ENCODE data around the gene EFNA1. TPM values are rescaled to one million over a fixed set of nuclear protein-coding genes. Genes with fewer than 3 reads are reported as not detected.
A peak's percentile ranks its signal among the peaks of the same experiment; 100 is the strongest.
"Not testable (repeated sequence)": the region's sequence is repeated elsewhere in the genome, so short reads cannot be mapped to it uniquely, and the experiment has no call there.

EFNA1 gene
- total and polyA plus RNA-seq, 2 experiments from 2014 or later: 3.2 to 5.1 TPM

GRCh38 chr1:155141749-155142148, 14.1 kb downstream of the EFNA1 start:
- Histone ChIP-seq H3K4me1 (ENCODE audit: insufficient read depth) (peaks cover 9% of the 10 kb centered on the region), H3K27ac (ENCODE audit: low read depth) (no peak overlapping the region), H3K4me2 (no peak overlapping the region), H3K36me3 (ENCODE audit: insufficient read depth) (no peaks in the 10 kb centered on the region), H3K79me2 (replicated peaks; ENCODE audit: insufficient read depth) (peaks cover 22% of the 10 kb centered on the region), H3K4me3 (no peak overlapping the region), H3K9me2 (ENCODE audit: insufficient read depth) (no peaks in the 10 kb centered on the region), H3K27me3 (ENCODE audit: insufficient read depth) (peaks cover 5% of the 10 kb centered on the region), H3F3A (replicated peaks; ENCODE audit: low read depth) (peaks cover 18% of the 10 kb centered on the region; the same call in 1 of the 2 replicates), H2AFZ (no peak overlapping the region), H4K20me1 (replicated peaks; ENCODE audit: insufficient read depth) (peaks cover 13% of the 10 kb centered on the region)
- ATAC-seq (no peak), DNase-seq (ENCODE audit: low spot score) (no peak)
- TF ChIP-seq ZNF114 (CRISPR knock-in tag; IDR thresholded peaks at IDR 0.05) (no peak), ZNF462 (CRISPR knock-in tag; IDR thresholded peaks at IDR 0.05) (no peak), CTCF (conservative IDR thresholded peaks at IDR 0.05; ENCODE audit: low read depth in 2 of 2) (no peak)
- Mint-ChIP-seq H3K27ac (no peak overlapping the region), H3K9me3 (no peaks in the 10 kb centered on the region), H3K4me1 (peaks cover 6% of the 10 kb centered on the region; the same call in 2 of the 3 replicates), H3K36me3 (ENCODE audit: low read depth) (peaks cover 13% of the 10 kb centered on the region), H3K4me3 (no peak overlapping the region), H3K27me3 (ENCODE audit: insufficient read depth, low read depth, poor library complexity) (peaks cover 8% of the 10 kb centered on the region)

GRCh38 chr1:155145491-155145890, 17.8 kb downstream of the EFNA1 start:
- H3K79me2 ChIP-seq (replicated peaks; ENCODE audit: insufficient read depth): no peaks in the 10 kb centered on the region
- no peaks in the 10 kb centered on the region for H4K20me1 ChIP-seq (replicated peaks; ENCODE audit: insufficient read depth)
- H3K27ac ChIP-seq (ENCODE audit: low read depth): no peak overlapping the region
- Mint-ChIP-seq H3K27me3 (ENCODE audit: insufficient read depth, low read depth, poor library complexity) (peaks cover 5% of the 10 kb centered on the region), H3K4me1 (no peaks in the 10 kb centered on the region; the same call in 2 of the 3 replicates), H3K4me3 (no peak overlapping the region), H3K9me3 (no peaks in the 10 kb centered on the region), H3K27ac (no peak overlapping the region), H3K36me3 (ENCODE audit: low read depth) (no peaks in the 10 kb centered on the region)
- no peak overlapping the region for H3K4me2 ChIP-seq
- ATAC-seq (no peak), DNase-seq (ENCODE audit: low spot score) (peak; percentile 25)
- no peaks in the 10 kb centered on the region for H3K9me2 ChIP-seq (ENCODE audit: insufficient read depth)
- H3K4me3 ChIP-seq: no peak overlapping the region
- no peak for TF ChIP-seq ZNF331 (CRISPR knock-in tag; IDR thresholded peaks at IDR 0.05; ENCODE audit: low read depth)
- no peak for TF ChIP-seq ZNF114 (CRISPR knock-in tag; IDR thresholded peaks at IDR 0.05)
- TF ChIP-seq CTCF (conservative IDR thresholded peaks at IDR 0.05; ENCODE audit: low read depth in 2 of 2): peak; percentile 38 to 45; a peak in 3 of 4 replicates
- TF ChIP-seq CREB1 (CRISPR knock-in tag; IDR thresholded peaks at IDR 0.05; ENCODE audit: low read depth): no peak
- H3K36me3 ChIP-seq (ENCODE audit: insufficient read depth): no peaks in the 10 kb centered on the region
- no peaks in the 10 kb centered on the region for H3K4me1 ChIP-seq (ENCODE audit: insufficient read depth)
- H3F3A ChIP-seq (replicated peaks; ENCODE audit: low read depth): 0 out of 2 replicates have a peak, but pooled peaks cover 3% of the 10 kb centered on the region
- H2AFZ ChIP-seq: no peak overlapping the region
- H3K27me3 ChIP-seq (ENCODE audit: insufficient read depth): peaks cover 5% of the 10 kb centered on the region

- not testable (repeated sequence) for H3K36me3 Mint-ChIP-seq (ENCODE audit: low read depth); H3K27ac Mint-ChIP-seq; H3K4me1 ChIP-seq (ENCODE audit: insufficient read depth); H3K27me3 ChIP-seq (ENCODE audit: insufficient read depth); H3K9me2 ChIP-seq (ENCODE audit: insufficient read depth); H2AFZ ChIP-seq; H4K20me1 ChIP-seq (replicated peaks; ENCODE audit: insufficient read depth); ATAC-seq; H3K27ac ChIP-seq (ENCODE audit: low read depth); DNase-seq (ENCODE audit: low spot score); H3K4me1 Mint-ChIP-seq; H3K4me3 Mint-ChIP-seq; H3K4me2 ChIP-seq; H3F3A ChIP-seq (replicated peaks; ENCODE audit: low read depth); H3K36me3 ChIP-seq (ENCODE audit: insufficient read depth); H3K4me3 ChIP-seq; H3K27me3 Mint-ChIP-seq (ENCODE audit: insufficient read depth, low read depth, poor library complexity); H3K9me3 Mint-ChIP-seq; H3K79me2 ChIP-seq (replicated peaks; ENCODE audit: insufficient read depth)
Observed at GRCh38 chr1:155155996-155156643, 28.4 kb downstream of the EFNA1 start.

All from GM23338 (cell line).